Suppressor macrophage treated with lipopolysaccharide for 4 hours (primary cell): ENCODE data around the gene FUOM.

ENCODE experiments used
- DNase-seq: peaks from one replicate; pipeline ENCODE4 v3.0.0-alpha.2; 2020

FUOM gene

GRCh38 chr10:133309720-133310398 is 48.0 kb downstream of the FUOM start:
- no peak for DNase-seq

DNA sequence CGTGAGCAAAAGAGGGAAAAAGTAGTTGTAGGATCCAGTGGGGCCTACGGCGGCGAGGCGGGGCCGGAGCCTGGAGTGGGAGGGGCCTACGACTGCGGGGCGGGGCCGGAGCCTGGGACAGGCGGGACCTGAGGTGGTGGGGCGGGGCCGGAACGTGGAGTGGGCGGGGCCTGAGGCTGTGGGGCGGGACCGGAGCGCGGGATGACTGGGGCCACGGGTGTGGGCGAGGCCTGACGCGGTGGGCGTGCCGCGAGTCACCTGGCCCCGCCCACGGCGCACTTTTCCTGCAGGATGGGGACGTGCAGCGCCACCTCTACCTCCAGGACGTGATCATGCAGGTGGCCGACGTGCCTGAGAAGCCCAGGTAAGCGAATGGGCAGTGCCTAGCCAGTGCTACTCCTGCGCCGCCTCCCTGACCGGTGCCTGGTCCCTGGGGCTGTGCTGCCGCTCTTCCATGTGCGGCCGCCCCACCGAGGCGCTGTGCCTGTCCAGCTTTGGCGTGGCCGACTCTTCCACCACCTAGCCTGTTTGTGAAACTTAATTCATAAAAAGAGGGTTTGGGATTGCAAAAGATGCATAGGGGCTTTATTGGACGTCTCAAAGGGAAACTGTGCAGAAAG is 48.6 kb downstream of the FUOM start:
- DNase-seq, result peak; percentile 96

GRCh38 chr10:133308421-133309099 is 49.3 kb downstream of the FUOM start, which contains the start of the genes TUBGCP2 and ZNF511:
Gene TUBGCP2, minus strand, starts transcription at chr10:133308872. Its CDS starts 5,931 bp downstream, at chr10:133302941.
Gene ZNF511, plus strand, starts transcription at chr10:133308914. Its CDS starts 30 bp downstream, at chr10:133308944.
- DNase-seq, result peak; percentile 94

DNA sequence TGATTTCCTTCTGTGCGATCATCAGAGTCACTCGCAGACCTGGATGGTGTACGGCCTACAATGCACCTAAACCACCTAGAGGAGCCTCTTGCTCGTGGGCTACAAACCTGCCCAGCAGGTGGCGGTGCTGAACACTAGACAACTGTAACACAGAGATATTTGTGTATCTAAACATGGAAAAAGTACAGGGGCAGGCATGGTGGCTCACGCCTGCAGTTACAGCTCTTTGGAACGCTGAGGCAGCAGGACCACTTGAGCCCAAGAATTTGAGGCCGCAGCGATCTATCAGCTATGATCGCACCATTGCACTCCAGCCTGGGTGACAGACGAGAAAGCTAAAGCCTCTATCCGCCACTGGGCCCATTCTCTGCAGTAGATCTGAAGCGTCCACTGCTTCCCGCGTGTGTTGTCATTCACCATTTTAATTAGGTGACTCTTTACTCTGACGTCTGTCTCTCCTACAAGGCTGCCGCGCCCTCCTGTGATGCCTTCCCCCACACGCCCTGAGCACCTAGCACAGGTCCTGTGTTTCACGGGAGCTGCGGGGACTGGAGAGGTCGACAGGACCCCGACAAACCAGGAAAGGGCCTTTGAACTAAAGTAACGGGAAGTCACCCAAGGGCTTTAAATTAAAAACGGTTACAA is 49.9 kb downstream of the FUOM start:
- DNase-seq, result peak; percentile 63

DNA sequence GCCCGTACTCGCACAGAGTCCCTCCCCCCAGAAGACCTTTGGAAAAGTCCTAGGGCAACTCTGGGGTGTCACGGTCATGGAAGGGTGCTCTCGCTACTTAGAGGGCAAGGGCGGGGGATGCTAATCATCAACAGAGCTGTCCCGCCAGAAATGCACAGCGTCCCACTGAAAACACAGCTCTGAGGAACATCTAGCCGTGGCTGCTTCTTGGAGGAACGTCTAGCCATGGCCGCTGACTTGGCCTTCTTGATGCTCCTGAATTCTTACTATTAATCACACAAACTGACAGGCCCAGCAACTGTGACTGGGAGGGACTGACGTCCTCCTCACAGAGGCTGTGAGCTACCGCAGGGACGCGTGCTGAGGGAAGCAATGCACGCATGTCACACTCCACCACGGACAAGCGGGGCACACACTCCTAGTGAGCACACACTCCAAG is 50.9 kb downstream of the FUOM start:
- no peak for DNase-seq

DNA sequence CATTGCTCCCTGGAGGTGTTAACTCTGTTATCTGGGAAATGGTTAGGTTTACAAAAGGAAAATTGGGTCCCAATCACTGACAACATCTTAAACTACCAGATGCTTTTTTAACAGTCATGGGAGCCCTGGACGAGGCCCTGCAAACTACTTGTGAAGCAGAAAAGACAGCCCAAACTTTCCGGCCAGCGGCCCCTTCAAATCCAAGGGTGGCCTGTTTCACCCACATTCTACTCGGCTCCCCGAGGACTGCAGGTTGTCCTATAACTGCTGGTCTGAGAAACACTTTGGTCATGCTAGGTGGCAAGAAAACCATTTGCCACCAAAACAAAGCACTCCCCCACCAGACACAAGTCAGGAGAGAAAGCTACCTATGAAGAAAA is 51.7 kb downstream of the FUOM start:
- no peak for DNase-seq
